ENCODE data around the gene TWF1.

DNA sequence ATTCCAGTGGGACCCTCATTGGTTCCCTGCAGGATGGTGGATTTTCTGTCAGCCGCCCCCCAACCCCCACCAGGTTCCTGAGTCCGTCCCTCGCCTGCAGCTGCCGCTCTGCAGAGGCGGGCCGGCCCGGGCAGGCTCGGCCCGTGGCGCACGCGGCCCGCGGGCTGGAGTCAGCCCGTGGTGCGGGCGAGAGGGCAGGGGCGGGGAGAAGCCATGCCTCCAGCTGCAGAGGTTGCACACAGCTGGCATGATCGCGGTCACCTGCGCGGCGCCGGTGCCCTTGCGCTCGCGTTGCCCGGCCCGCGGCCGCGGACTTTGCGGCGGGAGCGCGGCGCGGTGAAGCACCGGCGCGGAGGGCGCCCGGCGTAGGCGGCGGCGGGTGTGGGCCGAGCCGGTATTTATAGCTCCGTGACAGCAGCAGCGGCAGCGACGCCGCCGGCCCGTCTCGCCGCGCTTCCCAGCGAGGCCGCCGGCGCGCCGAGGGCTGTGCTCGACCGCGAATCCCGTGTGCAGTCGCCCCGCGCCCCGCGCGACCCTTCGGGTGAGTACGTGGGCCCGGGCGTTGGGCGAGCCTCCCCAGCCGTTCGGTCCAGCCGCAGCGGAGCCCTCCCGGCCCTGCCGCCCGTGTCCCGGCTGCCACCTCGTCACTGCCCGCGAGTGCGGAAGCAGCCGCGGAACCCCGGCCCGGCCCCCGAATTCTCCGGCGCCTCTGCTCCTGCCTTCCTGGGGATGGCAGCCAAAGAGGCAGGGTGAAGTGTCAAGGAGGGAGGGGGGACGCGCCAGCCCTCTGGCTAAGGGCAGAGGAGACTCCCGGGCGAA, 29.7 kb upstream of the TWF1 start, which contains the start of gene TMEM117:
- 0 out of 2 replicates have a peak, but pooled peaks have one; percentile 25 for TF ChIP-seq BACH1 (IDR thresholded peaks at IDR 0.05; ENCODE audit: low read length)
- TF ChIP-seq, protein P1, sequence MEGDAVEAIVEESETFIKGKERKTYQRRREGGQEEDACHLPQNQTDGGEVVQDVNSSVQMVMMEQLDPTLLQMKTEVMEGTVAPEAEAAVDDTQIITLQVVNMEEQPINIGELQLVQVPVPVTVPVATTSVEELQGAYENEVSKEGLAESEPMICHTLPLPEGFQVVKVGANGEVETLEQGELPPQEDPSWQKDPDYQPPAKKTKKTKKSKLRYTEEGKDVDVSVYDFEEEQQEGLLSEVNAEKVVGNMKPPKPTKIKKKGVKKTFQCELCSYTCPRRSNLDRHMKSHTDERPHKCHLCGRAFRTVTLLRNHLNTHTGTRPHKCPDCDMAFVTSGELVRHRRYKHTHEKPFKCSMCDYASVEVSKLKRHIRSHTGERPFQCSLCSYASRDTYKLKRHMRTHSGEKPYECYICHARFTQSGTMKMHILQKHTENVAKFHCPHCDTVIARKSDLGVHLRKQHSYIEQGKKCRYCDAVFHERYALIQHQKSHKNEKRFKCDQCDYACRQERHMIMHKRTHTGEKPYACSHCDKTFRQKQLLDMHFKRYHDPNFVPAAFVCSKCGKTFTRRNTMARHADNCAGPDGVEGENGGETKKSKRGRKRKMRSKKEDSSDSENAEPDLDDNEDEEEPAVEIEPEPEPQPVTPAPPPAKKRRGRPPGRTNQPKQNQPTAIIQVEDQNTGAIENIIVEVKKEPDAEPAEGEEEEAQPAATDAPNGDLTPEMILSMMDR (IDR thresholded peaks at IDR 0.05; ENCODE audit: control extremely low read depth in 1 of 3, insufficient read depth in 1 of 3, low read depth in 1 of 3, low read length in 3 of 3), result no peak
- TF ChIP-seq TAF1 (IDR thresholded peaks at IDR 0.05; ENCODE audit: low read depth, low read length), result peak; percentile 25
- TF ChIP-seq CREB1 (IDR thresholded peaks at IDR 0.05), result no peak
- TF ChIP-seq RXRA (IDR thresholded peaks at IDR 0.05; ENCODE audit: insufficient read depth, low read depth, low read length), result no peak
- 0 out of 2 replicates have a peak, but pooled peaks have one; percentile 37 for TF ChIP-seq YY1 (IDR thresholded peaks at IDR 0.05; ENCODE audit: low read depth, low read length)
- no peak for TF ChIP-seq TCF12 (IDR thresholded peaks at IDR 0.05; ENCODE audit: low read depth, low read length)
- peak; percentile 50; the same call in 1 of the 2 replicates for TF ChIP-seq PHF8 (conservative IDR thresholded peaks at IDR 0.05; ENCODE audit: low read depth, low read length)
- peak in 1 of 2 experiments; percentile 51; a peak in 1 of 3 replicates for TF ChIP-seq POLR2A (IDR thresholded peaks at IDR 0.05; ENCODE audit: control extremely low read depth in 1 of 2, low read depth in 2 of 2, low read length in 2 of 2)

Measured in H1 (cell line).